GM18505 (cell line): Measurements from ENCODE around the gene PTGR2.
"Not testable (repeated sequence)": the region's sequence is repeated elsewhere in the genome, so short reads cannot be mapped to it uniquely, and the experiment has no call there.

Source experiments
- ATAC-seq: cut with Tn5 transposase; IDR thresholded peaks from one replicate; pipeline ENCODE4 v1.9.1; 2021; ENCODE audit not compliant: unreplicated experiment
- POLR2A ChIP-seq: IDR thresholded peaks from 4 replicates; pipeline ENCODE4 v1.6.1; 2011; ENCODE audit warnings: borderline replicate concordance; ENCODE audit not compliant: insufficient read depth, insufficient read length; ENCODE audit errors: extremely low read depth

Gene PTGR2

GRCh38 chr14:73851000-73851399 lies 631 bp upstream of the PTGR2 start:
- ATAC-seq: no peak

GRCh38 chr14:73859145-73859544 lies 7.5 kb downstream of the PTGR2 start:
- ATAC-seq: no peak
- no peak for TF ChIP-seq POLR2A

More at GRCh38 chr14:73851000-73851399, 631 bp upstream of the PTGR2 start:
- no peak for TF ChIP-seq POLR2A

- ATAC-seq: no peak
- TF ChIP-seq POLR2A: no peak
These were observed 9.4 kb downstream of the PTGR2 start for GRCh38 chr14:73861073-73861472.

- no peak for ATAC-seq
- no peak for TF ChIP-seq POLR2A
These were observed 10.8 kb downstream of the PTGR2 start for GRCh38 chr14:73862480-73862879.

GRCh38 chr14:73863209-73863608 lies 11.6 kb downstream of the PTGR2 start:
- no peak for TF ChIP-seq POLR2A
- no peak for ATAC-seq

DNA sequence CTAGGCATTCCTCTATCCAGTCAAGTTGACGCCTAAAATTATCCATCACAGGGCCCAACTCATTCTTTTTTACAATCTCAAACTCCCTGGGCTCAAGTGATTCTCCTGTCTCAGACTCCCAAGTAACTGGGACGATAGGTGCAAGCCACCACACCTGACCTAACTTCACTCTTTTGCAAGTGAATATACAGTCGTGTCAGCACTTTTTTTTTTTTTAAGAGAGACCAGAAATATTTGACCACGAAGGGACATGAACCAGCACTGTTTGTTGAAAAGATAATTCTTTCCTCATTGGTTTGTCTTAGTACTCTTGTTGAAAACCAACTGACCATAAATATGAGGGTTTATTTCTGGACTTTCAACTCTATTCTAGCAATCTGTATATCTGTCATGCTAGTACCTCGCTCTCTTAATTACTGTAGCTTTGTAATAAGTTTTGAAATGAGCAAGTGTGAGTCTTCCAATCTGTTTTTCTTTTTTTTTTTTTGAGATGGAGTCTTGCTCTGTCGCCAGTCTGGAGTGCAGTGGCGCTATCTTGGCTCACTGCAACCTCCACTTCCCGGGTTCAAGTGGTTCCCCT lies 14.0 kb downstream of the PTGR2 start:
- no peak for TF ChIP-seq POLR2A
- no peak for ATAC-seq

- not testable (repeated sequence) for ATAC-seq
These were observed 18.1 kb downstream of the PTGR2 start for GRCh38 chr14:73869754-73870153.

DNA sequence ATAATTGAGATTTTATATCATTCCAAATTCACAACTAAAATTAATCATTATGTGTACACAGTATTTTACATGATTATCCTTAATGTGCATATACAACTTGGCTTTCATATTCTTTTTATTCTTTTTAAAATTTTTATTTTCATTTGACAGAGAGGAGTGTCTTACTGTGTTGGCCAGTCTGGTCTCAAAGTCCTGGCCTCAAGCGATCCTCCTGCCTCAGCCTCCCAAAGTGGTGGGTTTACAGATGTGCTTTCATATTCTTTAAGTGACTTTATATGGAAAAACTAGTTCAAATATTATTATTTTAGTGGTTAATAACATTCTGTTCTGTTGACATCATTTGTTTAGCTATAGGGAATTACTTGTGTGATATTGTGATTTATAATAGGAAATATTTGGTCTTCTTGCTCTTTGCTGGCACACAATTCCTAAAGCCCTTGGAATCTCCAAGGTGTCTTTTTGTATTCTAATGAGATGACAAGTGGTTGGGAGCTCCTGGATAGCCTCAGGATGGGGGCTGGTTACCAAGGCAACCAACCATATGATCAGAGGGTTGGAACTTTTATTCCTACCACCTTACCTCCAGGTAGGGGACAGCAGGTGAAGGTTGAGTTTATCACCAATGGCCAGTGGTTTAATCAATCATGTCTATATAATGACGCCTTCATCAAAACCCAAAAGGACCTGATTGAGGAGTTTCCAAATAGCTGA lies 19.0 kb downstream of the PTGR2 start:
- no peak for ATAC-seq
- TF ChIP-seq POLR2A: no peak

- TF ChIP-seq POLR2A: no peak
- ATAC-seq: no peak
These were observed 22.0 kb downstream of the PTGR2 start for GRCh38 chr14:73873660-73874059.

DNA sequence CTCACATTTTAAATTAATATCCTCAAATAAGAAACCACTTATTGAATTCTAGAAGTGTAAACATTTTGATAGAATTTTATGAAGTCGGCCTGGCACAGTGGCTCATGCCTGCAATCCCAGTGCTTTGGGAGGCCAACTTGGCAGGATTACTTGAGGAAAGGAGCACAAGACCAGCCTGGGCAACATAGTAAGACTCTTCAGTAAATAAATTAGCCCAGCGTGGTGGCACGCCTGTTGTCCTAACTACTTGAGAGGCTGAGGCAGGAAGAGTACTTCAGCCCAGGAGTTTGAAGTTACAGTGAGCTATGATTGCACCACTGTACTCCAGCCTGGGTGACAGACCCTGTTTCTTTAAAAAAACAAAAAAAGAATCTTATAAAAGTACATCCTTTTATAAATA lies 26.2 kb downstream of the PTGR2 start:
- ATAC-seq: no peak
- no peak for TF ChIP-seq POLR2A

DNA sequence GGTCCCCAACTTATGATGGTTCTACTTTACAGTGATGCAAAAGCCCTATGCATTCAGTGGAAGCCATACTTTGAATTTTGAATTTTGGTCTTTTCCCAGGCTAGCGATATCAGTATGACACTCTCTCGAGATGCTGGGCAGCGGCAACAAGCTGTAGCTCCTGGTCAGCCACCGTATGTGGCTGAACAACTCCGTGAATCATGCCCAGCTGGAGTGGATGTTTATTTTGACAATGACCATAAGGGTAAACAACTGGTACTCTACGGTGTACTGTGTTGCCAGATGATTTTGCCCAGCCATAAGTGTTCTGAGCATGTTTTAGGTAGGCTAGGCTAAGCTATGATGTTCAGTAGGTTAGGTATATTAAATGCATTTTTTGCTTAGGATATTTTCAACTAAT lies 26.8 kb downstream of the PTGR2 start:
- no peak for TF ChIP-seq POLR2A
- ATAC-seq: no peak

GRCh38 chr14:73879027-73879426 lies 27.4 kb downstream of the PTGR2 start:
- no peak for ATAC-seq
- no peak for TF ChIP-seq POLR2A

DNA sequence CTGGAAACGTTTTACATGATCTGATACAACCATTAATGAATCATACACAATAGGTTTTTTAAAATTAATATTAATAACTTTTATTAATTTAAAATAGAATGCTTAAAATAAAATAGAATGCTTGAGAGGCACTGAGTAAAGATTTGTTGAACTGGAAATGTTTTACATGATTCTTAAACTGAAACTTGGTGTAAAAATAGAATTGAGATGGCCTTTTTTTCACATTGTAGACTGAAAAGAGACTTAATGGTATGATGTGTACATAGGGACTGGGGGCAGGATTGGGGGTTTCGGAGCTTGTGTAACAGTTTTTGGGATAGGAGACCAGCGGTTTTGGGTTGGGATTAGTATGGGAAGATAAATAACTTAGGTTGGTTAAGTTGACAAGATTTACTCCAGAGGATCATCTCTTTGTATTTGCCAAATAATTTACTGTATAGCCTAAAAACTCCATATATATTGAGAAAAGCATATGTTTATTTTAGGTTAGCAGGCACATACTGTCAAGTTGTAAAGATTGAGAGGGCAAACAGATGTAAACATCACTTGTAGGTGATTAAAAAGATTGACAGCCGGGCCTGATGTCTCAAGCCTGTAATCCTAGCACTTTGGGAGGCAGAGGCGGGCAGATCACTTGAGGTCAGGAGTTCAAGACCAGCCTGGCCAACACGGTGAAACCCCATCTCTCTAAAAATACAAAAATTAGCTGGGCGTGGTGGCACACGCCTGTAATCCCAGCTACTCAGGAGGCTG lies 33.0 kb downstream of the PTGR2 start:
- ATAC-seq: no peak

More for the DNA sequence above, 33.0 kb downstream of the PTGR2 start:
- TF ChIP-seq POLR2A: no peak
